ENCODE measurements around the gene NRL. TPM values are rescaled to one million over a fixed set of nuclear protein-coding genes. Genes with fewer than 3 reads are reported as not detected.

The NRL gene
- total and polyA plus RNA-seq, 9 of the 15 experiments (the other 6 are each of a cell fraction or from before 2014, with no cell fraction given), result 0.07 to 2.7 (median 1.4) TPM; not detected in 1

DNA sequence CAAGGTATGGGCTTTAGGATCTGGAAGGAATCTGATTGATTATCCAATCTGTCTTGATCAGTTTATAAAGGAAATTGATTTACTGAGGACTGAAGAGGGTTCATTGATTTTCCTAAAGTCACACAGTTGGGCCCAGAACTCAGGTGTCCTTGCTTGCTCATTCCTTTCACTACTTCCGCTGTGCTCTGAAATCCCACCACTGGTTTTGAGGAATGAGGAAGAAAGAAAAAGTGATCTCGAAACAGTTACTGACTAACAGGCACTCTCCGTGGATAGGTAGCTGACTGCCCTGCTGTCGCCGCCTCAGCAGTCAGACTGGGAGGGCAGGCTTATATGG lies 15.6 kb upstream of the NRL start, which contains the start of gene FITM1 (continued):
- TF ChIP-seq, protein P1, sequence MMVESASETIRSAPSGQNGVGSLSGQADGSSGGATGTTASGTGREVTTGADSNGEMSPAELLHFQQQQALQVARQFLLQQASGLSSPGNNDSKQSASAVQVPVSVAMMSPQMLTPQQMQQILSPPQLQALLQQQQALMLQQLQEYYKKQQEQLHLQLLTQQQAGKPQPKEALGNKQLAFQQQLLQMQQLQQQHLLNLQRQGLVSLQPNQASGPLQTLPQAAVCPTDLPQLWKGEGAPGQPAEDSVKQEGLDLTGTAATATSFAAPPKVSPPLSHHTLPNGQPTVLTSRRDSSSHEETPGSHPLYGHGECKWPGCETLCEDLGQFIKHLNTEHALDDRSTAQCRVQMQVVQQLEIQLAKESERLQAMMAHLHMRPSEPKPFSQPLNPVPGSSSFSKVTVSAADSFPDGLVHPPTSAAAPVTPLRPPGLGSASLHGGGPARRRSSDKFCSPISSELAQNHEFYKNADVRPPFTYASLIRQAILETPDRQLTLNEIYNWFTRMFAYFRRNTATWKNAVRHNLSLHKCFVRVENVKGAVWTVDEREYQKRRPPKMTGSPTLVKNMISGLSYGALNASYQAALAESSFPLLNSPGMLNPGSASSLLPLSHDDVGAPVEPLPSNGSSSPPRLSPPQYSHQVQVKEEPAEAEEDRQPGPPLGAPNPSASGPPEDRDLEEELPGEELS (CRISPR knock-in tag; IDR thresholded peaks at IDR 0.05; ENCODE audit: borderline replicate concordance), result no peak

DNA sequence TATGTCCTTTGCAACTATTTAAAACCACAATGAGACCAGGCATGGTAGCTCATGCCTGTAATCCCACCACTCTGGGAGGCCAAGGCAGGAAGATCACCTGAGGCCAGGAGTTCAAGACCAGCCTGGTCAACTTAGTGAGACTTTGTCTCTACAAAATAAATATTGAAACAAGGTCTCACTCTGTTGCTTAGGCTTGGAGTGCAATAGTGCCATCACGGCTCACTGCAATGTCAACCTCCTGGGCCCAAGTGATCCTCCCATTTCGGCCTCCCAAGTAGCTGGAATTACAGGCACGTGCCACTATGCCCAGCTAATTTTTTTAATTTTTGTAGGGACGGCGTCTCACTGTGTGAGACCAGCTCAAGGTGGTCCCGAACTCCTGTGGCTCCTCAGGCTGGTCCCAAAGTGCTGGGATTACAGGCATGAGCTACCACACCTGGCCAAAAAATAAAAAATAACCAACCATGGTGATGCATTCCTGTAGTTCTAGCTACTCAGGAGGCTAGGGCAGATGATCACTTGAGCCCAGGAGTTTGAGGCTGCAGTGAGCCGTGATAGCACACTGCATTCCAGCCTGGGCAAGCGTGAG lies 14.8 kb upstream of the NRL start:
- in situ Hi-C loops (cut with MboI), result no loop called here
- Histone ChIP-seq H3K4me2 (ENCODE audit: insufficient read depth, low read length) (no peak overlapping the region), H2AFZ (ENCODE audit: low read depth, low read length) (no peak overlapping the region), H3K4me1 (replicated peaks in 1 of 2; ENCODE audit: control insufficient read depth in 2 of 2, insufficient read depth in 2 of 2, low read length in 2 of 2) (peaks cover 0 to 12% of the 10 kb centered on the region in 2 experiments; a peak in 2 of 5 replicates), H3K36me3 (ENCODE audit: control insufficient read depth, insufficient read depth, low read length) (no peaks in the 10 kb centered on the region), H3K9me1 (ENCODE audit: control insufficient read depth, insufficient read depth, low read length) (no peaks in the 10 kb centered on the region), H3K79me2 (ENCODE audit: control insufficient read depth, insufficient read depth, low read length) (no peaks in the 10 kb centered on the region), H3K9ac (ENCODE audit: insufficient read depth in 1 of 2, low read depth in 2 of 2, low read length in 2 of 2) (no peak overlapping the region), H3K27me3 (ENCODE audit: control insufficient read depth in 2 of 2, insufficient read depth in 2 of 2, low read length in 2 of 2) (no peaks in the 10 kb centered on the region), H3K27ac (ENCODE audit: extremely low read depth, low read depth, low read length) (no peak overlapping the region), H3K4me3 (no peak overlapping the region), H3K9me3 (replicated peaks; ENCODE audit: control insufficient read depth, insufficient read depth, low read depth, low read length) (no peaks in the 10 kb centered on the region), H4K20me1 (replicated peaks; ENCODE audit: control insufficient read depth, insufficient read depth, low read length) (no peaks in the 10 kb centered on the region)
- intact Hi-C loops (cut with micrococcal nuclease), result no loop called here
- no TSS peak for BruUV-seq (replicated peaks)
- WGBS (ENCODE audit: insufficient coverage, low coverage, missing lambda C conversion rate), result 79% methylated on average over 6 of the region's 8 CpGs
- FAIRE-seq (no peak), ATAC-seq (no peak), DNase-seq (ENCODE audit: extremely low read depth in 1 of 4, low spot score in 3 of 4) (no peak)
- POLR2A ChIA-PET, result interaction anchor here (1.1 kb wide), 1 partner anchor 13 kb away, joined by 3 read pairs; no protein-coding TSS in a partner anchor
- no peak for TF ChIP-seq ZNF699 (CRISPR knock-in tag; IDR thresholded peaks at IDR 0.05; ENCODE audit: insufficient replicate concordance)
- CTCF ChIA-PET (ENCODE audit: low intra/inter-chr PET ratio), result no interaction called here
